Endothelial cell of umbilical vein (primary cell): ENCODE measurements around the gene PPM1H. TPM values are rescaled to one million over a fixed set of nuclear protein-coding genes. Genes with fewer than 3 reads are reported as not detected.

ENCODE experiments used
- BruUV-seq: library from RNA; stranded (reverse); fragments of 400-500 nt; replicated peaks from 2 replicates; lab custom pipeline; 2021; lab: Mats Ljungman, UMichigan
- CTCF ChIA-PET: fragments of 300-600, 350-600 bp; sonication (Branson Sonifier 250); formaldehyde crosslinking; loops from one replicate; lab custom pipeline; 2021; ENCODE audit warnings: antibody characterized with exemption, inconsistent platforms; lab: Charles Lee
- POLR2A ChIA-PET: fragments of 300-600, 350-600 bp; sonication (Branson Sonifier 250); formaldehyde crosslinking; loops from one replicate; lab custom pipeline; 2021; ENCODE audit warnings: antibody characterized with exemption, inconsistent platforms; lab: Charles Lee
- DNase-seq: peaks from one replicate; pipeline ENCODE4 v3.0.0-alpha.2; 2011; ENCODE audit warnings: low read depth, low spot score
- FAIRE-seq: peaks from 2 replicates; lab custom pipeline; 2011; peaks lifted over from hg19 to GRCh38; lab: Jason Lieb, UNC
- H2AFZ ChIP-seq: 2 replicates; pipeline ENCODE4 v1.6.0; 2012; ENCODE audit warnings: low read depth, low read length, control low read depth, inconsistent platforms
- H3K27ac ChIP-seq: 2 replicates; pipeline ENCODE4 v1.5.1; 2011; ENCODE audit warnings: low read depth, mild to moderate bottlenecking, control low read depth, low read length, moderate library complexity; ENCODE audit not compliant: insufficient read depth
- H3K27me3 ChIP-seq, 2 experiments: 2 replicates each; pipeline versions ENCODE4 v1.6.0 to v1.6.1; 2011; ENCODE audit warnings: low read length in 2 of 2, mixed read lengths in 1 of 2; ENCODE audit not compliant: control insufficient read depth in 2 of 2, insufficient read depth in 2 of 2
- H3K36me3 ChIP-seq, 2 experiments: 2 replicates in 1 of 2; 3 replicates in 1 of 2; pipeline ENCODE4 v1.5.1; 2011; ENCODE audit warnings: low read length in 2 of 2, mild to moderate bottlenecking in 1 of 2, moderate library complexity in 1 of 2; ENCODE audit not compliant: control insufficient read depth in 2 of 2, insufficient read depth in 2 of 2; ENCODE audit errors: extremely low read depth in 1 of 2
- H3K4me1 ChIP-seq: 3 replicates; pipeline ENCODE4 v1.5.1; 2011; ENCODE audit warnings: mild to moderate bottlenecking, low read length; ENCODE audit not compliant: control insufficient read depth, insufficient read depth; ENCODE audit errors: extremely low read depth
- H3K4me2 ChIP-seq: 2 replicates; pipeline ENCODE4 v1.6.1; 2011; ENCODE audit warnings: low read length, control low read depth, mixed read lengths; ENCODE audit not compliant: insufficient read depth
- H3K4me3 ChIP-seq, 3 experiments: fragments of 200-600 bp in 1 of 3; sonication (generic), shearing (Covaris generic) in 1 of 3; replicated peaks in 1 of 3; 2 replicates each; pipeline ENCODE4 v1.5.1; 2011 to 2016; ENCODE audit warnings: control low read depth in 3 of 3, low read length in 3 of 3, mild to moderate bottlenecking in 2 of 3, inconsistent platforms in 1 of 3, low read depth in 1 of 3, moderate library complexity in 1 of 3; ENCODE audit not compliant: insufficient read depth in 1 of 3
- H3K79me2 ChIP-seq: 2 replicates; pipeline ENCODE4 v1.6.0; 2012; ENCODE audit warnings: low read length, inconsistent platforms; ENCODE audit not compliant: control insufficient read depth, insufficient read depth
- H3K9ac ChIP-seq: replicated peaks from 2 replicates; pipeline ENCODE3; 2011; ENCODE audit warnings: low read length, control low read depth; ENCODE audit not compliant: insufficient read depth; ENCODE audit errors: extremely low read depth
- H3K9me1 ChIP-seq: replicated peaks from 3 replicates; pipeline ENCODE4 v1.6.0; 2011; ENCODE audit warnings: mild to moderate bottlenecking, low read length; ENCODE audit not compliant: control insufficient read depth, insufficient read depth; ENCODE audit errors: extremely low read depth
- H3K9me3 ChIP-seq: replicated peaks from 2 replicates; pipeline ENCODE4 v1.5.1; 2012; ENCODE audit warnings: low read length, inconsistent platforms; ENCODE audit not compliant: control insufficient read depth, insufficient read depth
- H4K20me1 ChIP-seq: replicated peaks from 2 replicates; pipeline ENCODE3; 2011; ENCODE audit warnings: mild to moderate bottlenecking, low read length; ENCODE audit not compliant: control insufficient read depth, insufficient read depth; ENCODE audit errors: extremely low read depth
- CTCF ChIP-seq, 2 donors: IDR thresholded peaks; 1 replicate in 1 of 2; 2 replicates in 1 of 2; pipeline ENCODE4 v1.5.1; 2011; ENCODE audit warnings: low read length in 2 of 2, mild to moderate bottlenecking in 2 of 2, moderate library complexity in 2 of 2, control low read depth in 1 of 2, inconsistent platforms in 1 of 2, low read depth in 1 of 2; ENCODE audit not compliant: insufficient read depth in 1 of 2; ENCODE audit errors: extremely low read depth in 1 of 2
- EZH2 ChIP-seq: IDR thresholded peaks from 2 replicates; pipeline ENCODE4 v1.6.1; 2012; ENCODE audit warnings: borderline replicate concordance, low read depth, mild to moderate bottlenecking, moderate library complexity, low read length, inconsistent platforms; ENCODE audit not compliant: severe bottlenecking
- FOS ChIP-seq: IDR thresholded peaks from 2 replicates; pipeline ENCODE4 v1.6.1; 2011; ENCODE audit warnings: mild to moderate bottlenecking, low read length, moderate library complexity, borderline replicate concordance; ENCODE audit not compliant: insufficient read depth
- GATA2 ChIP-seq: IDR thresholded peaks from 2 replicates; pipeline ENCODE4 v1.7.0; 2011; ENCODE audit warnings: low read depth, mild to moderate bottlenecking, moderate library complexity, mixed read lengths, low read length; ENCODE audit not compliant: insufficient read length, insufficient read depth
- JUN ChIP-seq: IDR thresholded peaks from 2 replicates; pipeline ENCODE4 v1.6.1; 2011; ENCODE audit warnings: borderline replicate concordance, low read depth; ENCODE audit not compliant: insufficient read length, insufficient read depth
- MAX ChIP-seq: IDR thresholded peaks from 2 replicates; pipeline ENCODE4 v1.6.1; 2011; ENCODE audit not compliant: insufficient read depth, insufficient read length
- MYC ChIP-seq: IDR thresholded peaks from one replicate; pipeline ENCODE4 v1.6.1; 2011; ENCODE audit warnings: mild to moderate bottlenecking, low read depth, low read length
- POLR2A ChIP-seq: IDR thresholded peaks from 2 replicates; pipeline ENCODE4 v1.6.1; 2012; ENCODE audit warnings: low read depth, mild to moderate bottlenecking, control low read depth, low read length
- POLR2AphosphoS5 ChIP-seq: IDR thresholded peaks from 2 replicates; pipeline ENCODE4 v1.6.1; 2012; ENCODE audit warnings: low read depth, mild to moderate bottlenecking, control low read depth, low read length, moderate library complexity; ENCODE audit not compliant: insufficient read depth
- dilution Hi-C: fragments of 300-500 bp; cut with MboI; formaldehyde crosslinking; loops from one replicate; pipeline ENCODE4 v1.15.0; 2019; ENCODE audit warnings: low sequenced_read_pairs; ENCODE audit not compliant: extremely low pct_ligation_motif_present
- intact Hi-C: fragments of 100-400 bp; cut with micrococcal nuclease; formaldehyde crosslinking; loops from one replicate; pipeline ENCODE4 v1.10.0; 2022
- polyA plus RNA-seq, 4 experiments: library from polyadenylated mRNA; depleted of rRNA in 3 of 4; stranded (reverse) in 3 of 4; unstranded in 1 of 4; fragments of >200 nt; gene quantifications; 2 replicates each; pipeline versions ENCODE4 v1.2.1 to v1.2.3, GENCODE V29; 2011 to 2012; ENCODE audit warnings: missing spikeins in 1 of 4
- total RNA-seq: library from RNA; stranded (reverse); gene quantifications from 2 replicates; pipeline ENCODE4 v1.2.3, GENCODE V29; 2021

PPM1H gene
- total and polyA plus RNA-seq, 2 donors (not counting 3 experiments of a cell fraction or from before 2014, with no cell fraction given): 1.0 to 7.2 TPM

- Histone ChIP-seq H3K27me3 (no peaks in the 10 kb centered on the region), H3K4me3 (no peak overlapping the region), H3K36me3 (no peaks in the 10 kb centered on the region), H3K4me1 (no peaks in the 10 kb centered on the region), H4K20me1 (no peaks in the 10 kb centered on the region), H3K9me1 (no peaks in the 10 kb centered on the region), H3K4me2 (no peak overlapping the region), H3K27ac (no peak overlapping the region), H3K9ac (no peak overlapping the region), H2AFZ (no peak overlapping the region), H3K79me2 (no peaks in the 10 kb centered on the region), H3K9me3 (no peaks in the 10 kb centered on the region)
- no TSS peak for BruUV-seq
- FAIRE-seq (no peak), DNase-seq (no peak)
- intact Hi-C loops (no loop called here), dilution Hi-C loops (no loop called here)
- TF ChIP-seq FOS (no peak), GATA2 (no peak), EZH2 (no peak), CTCF (IDR thresholded peaks at IDR 0.05; ENCODE audit: extremely low read depth in 1 of 2, insufficient read depth in 1 of 2, low read depth in 1 of 2, low read length in 2 of 2) (no peak), POLR2A (no peak), JUN (no peak), MYC (no peak), POLR2AphosphoS5 (no peak), MAX (no peak)
- ChIA-PET POLR2A (no interaction called here), CTCF (no interaction called here)
These were observed 88.5 kb downstream of the PPM1H start for GRCh38 chr12:62846491-62846890.
